ENCODE results near the gene CRAMP1. TPM values are rescaled to one million over a fixed set of nuclear protein-coding genes. Genes with fewer than 3 reads are reported as not detected.

CRAMP1 gene
- total and polyA plus RNA-seq, 2 donors (not counting 3 experiments of a cell fraction or from before 2014, with no cell fraction given), result 21.5 to 30.8 TPM

DNA sequence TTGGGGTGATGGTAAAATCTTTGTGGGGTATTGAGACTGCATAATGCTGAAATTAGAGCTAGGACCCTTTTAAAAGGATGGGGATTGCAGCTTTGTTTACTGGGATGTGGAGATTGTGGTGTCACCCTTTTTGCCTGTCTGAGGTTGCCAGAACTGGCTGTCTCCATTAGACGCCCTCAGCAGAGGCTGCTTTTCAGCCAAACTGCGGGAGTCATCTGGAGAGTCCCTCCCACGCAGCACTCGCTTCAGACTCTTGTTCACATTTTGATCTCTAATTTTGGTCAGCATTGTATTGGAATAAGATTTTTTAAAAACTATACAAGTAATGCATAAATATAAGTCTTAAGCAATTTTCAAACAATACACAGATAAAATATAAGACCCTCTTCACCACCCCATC lies 38.0 kb downstream of the CRAMP1 start:
- no peaks in the 10 kb centered on the region for H3K9me3 ChIP-seq (replicated peaks; ENCODE audit: control insufficient read depth, insufficient read depth, low read length)
- TF ChIP-seq FOS (IDR thresholded peaks at IDR 0.05; ENCODE audit: borderline replicate concordance, insufficient read depth, low read length) (no peak), MAX (IDR thresholded peaks at IDR 0.05; ENCODE audit: insufficient read depth, insufficient read length) (no peak), POLR2A (IDR thresholded peaks at IDR 0.05; ENCODE audit: low read depth, low read length) (no peak), CTCF (IDR thresholded peaks at IDR 0.05; ENCODE audit: extremely low read depth in 1 of 2, insufficient read depth in 1 of 2, low read depth in 1 of 2, low read length in 2 of 2) (no peak), MYC (IDR thresholded peaks at IDR 0.05; ENCODE audit: low read depth, low read length) (no peak), GATA2 (IDR thresholded peaks at IDR 0.05; ENCODE audit: insufficient read depth, insufficient read length, low read depth, low read length) (no peak), JUN (IDR thresholded peaks at IDR 0.05; ENCODE audit: borderline replicate concordance, insufficient read depth, insufficient read length, low read depth) (no peak)
- H3K9me1 ChIP-seq (replicated peaks; ENCODE audit: control insufficient read depth, extremely low read depth, insufficient read depth, low read length), result no peaks in the 10 kb centered on the region
- H3K27ac ChIP-seq (ENCODE audit: insufficient read depth, low read depth, low read length), result no peak overlapping the region
- H3K9ac ChIP-seq (replicated peaks; ENCODE audit: extremely low read depth, insufficient read depth, low read length), result no peak overlapping the region
- POLR2A ChIA-PET, result no interaction called here
- no TSS peak for BruUV-seq (replicated peaks)
- H4K20me1 ChIP-seq (replicated peaks; ENCODE audit: control insufficient read depth, extremely low read depth, insufficient read depth, low read length), result no peaks in the 10 kb centered on the region
- H3K79me2 ChIP-seq (ENCODE audit: control insufficient read depth, insufficient read depth, low read length), result peaks cover 7% of the 10 kb centered on the region
- H2AFZ ChIP-seq (ENCODE audit: low read depth, low read length), result no peak overlapping the region
- dilution Hi-C loops (cut with MboI; ENCODE audit: extremely low pct_ligation_motif_present, low sequenced_read_pairs) (no loop called here), intact Hi-C loops (cut with micrococcal nuclease) (no loop called here)
- H3K27me3 ChIP-seq (ENCODE audit: control insufficient read depth in 2 of 2, insufficient read depth in 2 of 2, low read length in 2 of 2), result no peaks in the 10 kb centered on the region
- FAIRE-seq, result no peak
- H3K36me3 ChIP-seq (ENCODE audit: control insufficient read depth in 2 of 2, extremely low read depth in 1 of 2, insufficient read depth in 2 of 2, low read length in 2 of 2), result peaks cover 6 to 32% of the 10 kb centered on the region in 2 experiments
- H3K4me3 ChIP-seq (replicated peaks in 1 of 3; ENCODE audit: insufficient read depth in 1 of 3, low read depth in 1 of 3, low read length in 3 of 3), result no peak overlapping the region
- H3K4me2 ChIP-seq (ENCODE audit: insufficient read depth, low read length), result no peak overlapping the region
- CTCF ChIA-PET, result interaction anchor here (0.7 to 1.6 kb wide), 4 partner anchors 14 to 287 kb away, joined by 3 to 4 read pairs (median 4); partner anchors contain the start of gene MAPK8IP3
- DNase-seq (ENCODE audit: low read depth, low spot score), result no peak
- no peaks in the 10 kb centered on the region for H3K4me1 ChIP-seq (ENCODE audit: control insufficient read depth, extremely low read depth, insufficient read depth, low read length)
